Tibial nerve (tissue), 4 donors: ENCODE data around the gene SLC39A11.

ENCODE experiments used
- EP300 ChIP-seq, 2 donors: sonication (generic); formaldehyde crosslinking; IDR thresholded peaks; one replicate each; pipeline ENCODE4 v1.6.1; 2017; ENCODE audit warnings: antibody characterized with exemption in 2 of 2, mild to moderate bottlenecking in 1 of 2
- TF ChIP-seq, protein P1 (sequence below), 5 experiments: fragments of 200-600 bp in 3 of 5; fragments of 450-650 bp in 2 of 5; sonication (generic) in 3 of 5; IDR thresholded peaks; one replicate each; pipeline ENCODE4 v1.5.1; 2016 to 2019; ENCODE audit warnings: antibody characterized with exemption in 5 of 5, mild to moderate bottlenecking in 3 of 5, moderate library complexity in 2 of 5

DNA sequence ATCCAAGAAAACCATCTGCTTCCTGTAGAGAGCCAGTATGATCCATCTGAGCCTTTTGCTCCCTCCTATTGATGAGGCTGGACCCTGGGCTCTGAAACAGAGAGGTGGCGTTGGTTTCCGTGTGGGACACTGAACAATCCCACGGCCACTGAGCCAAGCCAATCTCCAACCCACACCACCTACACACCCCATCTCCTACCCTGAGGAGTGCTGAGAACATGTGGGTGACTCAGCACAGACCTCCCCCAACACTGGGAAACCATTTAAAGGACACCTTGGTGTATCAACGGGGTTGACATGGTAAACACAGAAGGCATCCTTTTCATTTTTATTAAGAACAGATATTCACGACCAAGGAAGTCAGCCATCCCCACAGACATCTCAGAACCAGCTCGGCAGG lies 332.1 kb downstream of the SLC39A11 start:
- TF ChIP-seq, protein P1, sequence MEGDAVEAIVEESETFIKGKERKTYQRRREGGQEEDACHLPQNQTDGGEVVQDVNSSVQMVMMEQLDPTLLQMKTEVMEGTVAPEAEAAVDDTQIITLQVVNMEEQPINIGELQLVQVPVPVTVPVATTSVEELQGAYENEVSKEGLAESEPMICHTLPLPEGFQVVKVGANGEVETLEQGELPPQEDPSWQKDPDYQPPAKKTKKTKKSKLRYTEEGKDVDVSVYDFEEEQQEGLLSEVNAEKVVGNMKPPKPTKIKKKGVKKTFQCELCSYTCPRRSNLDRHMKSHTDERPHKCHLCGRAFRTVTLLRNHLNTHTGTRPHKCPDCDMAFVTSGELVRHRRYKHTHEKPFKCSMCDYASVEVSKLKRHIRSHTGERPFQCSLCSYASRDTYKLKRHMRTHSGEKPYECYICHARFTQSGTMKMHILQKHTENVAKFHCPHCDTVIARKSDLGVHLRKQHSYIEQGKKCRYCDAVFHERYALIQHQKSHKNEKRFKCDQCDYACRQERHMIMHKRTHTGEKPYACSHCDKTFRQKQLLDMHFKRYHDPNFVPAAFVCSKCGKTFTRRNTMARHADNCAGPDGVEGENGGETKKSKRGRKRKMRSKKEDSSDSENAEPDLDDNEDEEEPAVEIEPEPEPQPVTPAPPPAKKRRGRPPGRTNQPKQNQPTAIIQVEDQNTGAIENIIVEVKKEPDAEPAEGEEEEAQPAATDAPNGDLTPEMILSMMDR (IDR thresholded peaks at IDR 0.05): no peak
- no peak for TF ChIP-seq EP300 (IDR thresholded peaks at IDR 0.05)
